GM12892 (cell line): ENCODE measurements around the gene RPL7A.
"Not testable (repeated sequence)": the region's sequence is repeated elsewhere in the genome, so short reads cannot be mapped to it uniquely, and the experiment has no call there.

Experiments used
- DNase-seq: peaks from one replicate; pipeline ENCODE4 v3.0.0; 2011; ENCODE audit not compliant: insufficient read length
- FAIRE-seq: peaks from 2 replicates; lab custom pipeline; 2011; peaks lifted over from hg19 to GRCh38; lab: Jason Lieb, UNC
- POLR2A ChIP-seq: IDR thresholded peaks from 2 replicates; pipeline ENCODE4 v1.6.1; 2011; ENCODE audit warnings: low read depth, low read length, control low read depth
- POLR2AphosphoS5 ChIP-seq: IDR thresholded peaks from 2 replicates; pipeline ENCODE4 v1.6.1; 2011; ENCODE audit warnings: low read depth, low read length, control low read depth
- TAF1 ChIP-seq: IDR thresholded peaks from 2 replicates; pipeline ENCODE4 v1.6.1; 2011; ENCODE audit warnings: low read depth, mild to moderate bottlenecking, control low read depth, low read length, borderline replicate concordance

The RPL7A gene

DNA sequence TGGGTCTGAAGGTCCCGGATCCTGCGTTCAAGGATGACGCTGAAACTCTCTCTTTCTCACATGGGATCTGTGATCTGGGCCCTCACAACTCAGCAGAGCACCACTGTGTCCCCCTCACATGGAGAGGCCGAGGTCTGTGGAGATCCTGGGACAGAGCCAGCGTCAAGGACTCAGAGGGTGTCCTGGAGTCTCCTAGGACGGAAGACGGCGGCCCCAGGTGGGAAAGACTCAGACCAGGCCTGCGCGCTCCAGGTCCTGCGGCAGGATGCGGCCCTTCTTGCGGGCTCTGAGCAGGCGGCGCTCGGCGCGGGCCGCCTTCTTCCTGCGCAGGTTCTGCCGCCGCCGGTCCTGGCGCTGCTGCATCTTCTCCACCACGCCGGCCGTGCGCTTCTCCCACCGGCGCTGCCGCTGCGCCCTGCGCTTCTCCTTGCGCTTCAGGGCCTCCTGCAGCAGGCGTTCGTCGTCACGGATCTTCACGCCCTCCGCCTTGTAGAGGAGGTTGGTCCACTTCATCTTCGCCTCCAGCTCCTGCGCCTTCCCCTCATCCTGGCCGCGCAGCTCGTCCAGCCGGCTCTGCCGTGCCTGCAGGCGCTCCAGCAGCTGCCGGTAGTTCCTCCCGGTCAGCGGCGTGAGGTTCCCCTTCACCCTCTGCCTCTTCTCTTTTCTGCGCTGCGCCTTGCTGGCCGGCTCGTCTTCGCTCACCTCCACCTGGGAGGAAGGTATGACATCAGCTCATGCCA, 16.2 kb upstream of the RPL7A start:
- no peak for DNase-seq
- no peak for TF ChIP-seq TAF1
- no peak for TF ChIP-seq POLR2AphosphoS5
- no peak for TF ChIP-seq POLR2A
- FAIRE-seq = no peak

DNA sequence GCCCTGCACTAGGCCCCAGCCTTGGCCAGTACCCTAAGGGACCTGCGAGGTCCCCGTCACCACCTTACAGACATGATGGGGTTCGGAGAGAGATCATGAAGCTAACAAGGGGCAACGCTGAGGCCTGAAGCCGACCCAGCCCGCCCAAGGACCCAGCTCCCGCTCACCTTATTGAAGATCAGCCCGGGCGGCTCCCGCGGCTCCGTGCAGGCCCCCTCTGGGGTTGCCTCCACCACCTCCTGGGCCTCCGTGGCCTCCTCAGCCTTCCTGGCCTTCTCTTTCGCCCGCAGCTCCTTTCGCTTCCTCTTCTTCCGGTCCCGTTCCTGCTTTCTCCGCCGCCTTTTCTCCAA, 15.7 kb upstream of the RPL7A start:
- no peak for FAIRE-seq
- TF ChIP-seq POLR2A (no peak), TAF1 (no peak), POLR2AphosphoS5 (no peak)
- DNase-seq = no peak

DNA sequence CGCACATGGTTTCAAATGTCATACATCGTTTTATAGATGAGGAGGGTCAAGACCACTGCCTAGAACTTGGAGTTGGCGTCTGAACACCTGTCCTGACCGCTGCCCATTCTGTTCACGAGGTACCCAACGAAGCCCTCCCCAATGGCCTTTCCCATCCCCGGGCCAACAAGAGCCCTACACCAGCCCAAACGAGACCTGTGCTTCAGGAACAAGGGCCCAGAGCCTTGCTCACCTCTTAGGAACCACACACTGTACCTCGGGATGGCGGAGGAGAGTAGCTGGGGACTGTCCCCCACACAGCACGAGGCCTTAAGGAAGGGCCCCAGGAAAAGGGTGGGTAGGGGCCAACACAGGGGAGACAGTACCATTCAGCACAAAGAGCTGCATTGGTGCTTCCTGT, 15.0 kb upstream of the RPL7A start:
- FAIRE-seq (no peak), DNase-seq (no peak)
- TF ChIP-seq POLR2A (no peak), TAF1 (no peak), POLR2AphosphoS5 (no peak)

DNA sequence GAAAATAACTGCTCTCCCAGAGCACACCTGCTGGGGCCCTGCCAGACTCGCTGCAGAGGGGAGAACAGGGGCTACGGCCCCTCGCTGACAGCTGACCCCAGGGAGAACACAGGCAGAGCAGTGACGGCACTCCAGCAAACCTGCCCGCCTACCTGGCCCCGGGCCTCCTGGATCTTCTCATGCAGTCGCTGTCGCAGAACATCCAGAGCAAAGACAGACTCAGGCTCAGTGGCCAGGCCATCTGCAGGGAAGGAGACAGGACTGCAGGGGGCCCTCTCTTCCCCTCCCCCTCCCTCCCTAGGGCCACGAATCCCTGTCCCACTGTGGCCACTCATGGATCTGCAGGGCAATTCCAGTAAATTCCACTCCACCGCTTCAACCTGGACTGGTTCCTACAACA, 14.5 kb upstream of the RPL7A start:
- FAIRE-seq (no peak), DNase-seq (no peak)
- TF ChIP-seq POLR2A = peak; percentile 33; the same call in 1 of the 2 replicates
- no peak for TF ChIP-seq POLR2AphosphoS5
- no peak for TF ChIP-seq TAF1

DNA sequence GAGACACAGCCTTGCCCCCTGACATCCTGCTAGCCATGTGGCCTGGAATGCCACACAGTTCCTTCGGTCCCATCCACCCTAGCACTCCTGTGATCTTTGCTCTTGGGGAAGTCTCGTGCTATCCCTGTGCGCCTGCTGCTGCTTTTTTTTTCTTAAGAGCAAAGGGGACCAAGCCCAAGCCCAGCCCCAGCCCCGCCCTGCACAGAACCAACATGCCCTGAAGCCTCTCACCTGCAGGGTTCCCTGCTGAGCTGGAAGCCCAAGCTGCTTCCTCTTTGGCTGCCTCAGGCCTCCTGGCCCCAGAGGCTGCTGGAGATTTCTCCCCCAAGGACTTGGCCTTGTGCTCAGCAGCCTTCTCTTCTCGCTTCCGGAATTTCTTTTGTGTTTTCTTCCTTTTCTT, 13.9 kb upstream of the RPL7A start:
- TF ChIP-seq POLR2AphosphoS5 = no peak
- no peak for TF ChIP-seq TAF1
- no peak for TF ChIP-seq POLR2A
- no peak for DNase-seq
- FAIRE-seq = no peak

DNA sequence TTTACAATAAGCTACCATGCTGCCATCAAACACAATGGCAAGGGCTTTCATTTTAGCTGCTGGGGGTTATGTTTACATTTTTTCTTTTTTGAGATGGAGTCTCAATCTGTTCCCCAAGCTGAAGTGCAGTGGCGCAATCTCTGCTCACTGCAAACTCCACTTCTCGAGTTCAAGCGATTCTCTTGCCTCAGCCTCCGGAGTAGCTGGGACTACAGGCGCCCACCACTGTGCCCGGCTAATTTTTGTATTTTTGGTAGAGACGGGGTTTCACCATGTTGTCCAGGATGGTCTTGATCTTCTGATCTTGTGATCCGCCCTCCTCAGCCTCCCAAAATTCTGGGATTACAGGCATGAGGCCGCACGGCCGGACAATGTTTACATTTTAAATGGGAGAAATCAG, 13.1 kb upstream of the RPL7A start:
- not testable (repeated sequence) for DNase-seq, FAIRE-seq

DNA sequence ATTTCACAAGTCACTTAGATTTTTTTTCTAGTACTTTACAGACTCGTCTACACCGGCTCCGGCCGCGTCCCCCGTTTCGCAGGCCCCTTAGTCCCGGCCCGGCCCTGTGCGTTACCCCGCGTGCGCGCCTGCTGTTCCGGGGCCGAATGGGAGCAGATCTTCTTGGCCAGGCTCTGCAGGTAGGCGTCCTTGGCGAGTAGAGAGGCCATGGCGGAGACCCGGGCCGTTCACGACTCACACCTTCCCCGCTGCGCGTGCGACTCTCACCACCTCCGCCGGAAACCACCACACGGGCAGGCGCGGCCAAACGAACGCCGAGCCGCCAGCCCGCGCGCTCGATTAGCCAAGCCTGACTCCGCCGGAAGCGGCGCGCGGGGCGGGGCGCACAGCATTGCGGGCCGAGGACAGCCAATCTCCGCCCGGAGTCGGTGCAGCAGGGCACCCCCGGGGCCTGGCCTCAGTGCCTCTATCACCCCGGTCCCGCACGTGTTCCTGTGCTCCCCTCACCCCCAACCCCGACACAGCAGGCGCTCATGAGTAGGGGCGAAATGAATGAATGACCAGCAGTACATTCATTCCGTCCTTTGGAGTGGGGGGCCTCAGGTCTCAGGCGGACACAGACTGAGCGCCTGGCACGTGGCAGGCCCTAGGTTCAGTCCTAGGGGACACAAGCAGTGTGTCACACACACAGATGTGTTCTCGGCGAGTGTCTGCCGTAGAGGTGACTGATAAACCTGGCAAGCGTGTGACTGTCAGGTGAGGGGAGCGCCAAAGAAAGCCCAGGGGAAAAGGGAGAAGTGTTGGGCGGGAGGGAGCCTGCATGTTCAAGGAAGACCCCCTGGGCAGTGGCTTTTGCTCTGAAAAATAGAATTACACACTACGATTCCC, 11.8 kb upstream of the RPL7A start, which contains the start of gene SURF6:
TSS of gene SURF6 (minus strand) at position 265 of the 888 bp plus-strand sequence. CDS start at position 209, 56 bp downstream.
- FAIRE-seq (peak; percentile 99), DNase-seq (peak; percentile 93)
- 0 out of 2 replicates have a peak, but pooled peaks have one; percentile 53 for TF ChIP-seq TAF1
- TF ChIP-seq POLR2A = peak; percentile 87; the same call in 1 of the 2 replicates
- TF ChIP-seq POLR2AphosphoS5 = peak; percentile 74

DNA sequence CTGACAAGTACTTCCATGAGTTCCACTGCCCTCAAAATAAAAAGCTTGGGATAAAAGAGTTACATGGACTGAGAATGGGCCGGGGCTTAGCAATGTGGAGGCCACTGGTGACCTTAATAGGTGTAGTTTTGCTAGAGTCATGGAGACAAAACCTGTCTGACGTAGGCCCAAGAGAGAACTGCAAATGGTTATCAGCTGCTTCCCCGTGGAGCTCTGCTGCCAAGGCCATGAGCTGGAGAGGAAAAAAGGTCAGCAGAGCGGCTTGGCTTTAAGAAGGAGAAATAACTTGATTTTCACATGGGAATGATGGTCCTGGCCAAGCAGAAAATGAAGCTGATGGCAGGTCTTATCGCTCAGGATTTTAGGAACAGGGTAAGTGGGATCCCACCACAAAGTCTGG, 8.4 kb upstream of the RPL7A start:
- no peak for DNase-seq
- no peak for FAIRE-seq
- TF ChIP-seq TAF1 (no peak), POLR2A (no peak), POLR2AphosphoS5 (no peak)

GRCh38 chr9:133340256-133340655, 7.8 kb upstream of the RPL7A start:
- TF ChIP-seq POLR2A (no peak), POLR2AphosphoS5 (no peak), TAF1 (no peak)
- FAIRE-seq (no peak), DNase-seq (no peak)

DNA sequence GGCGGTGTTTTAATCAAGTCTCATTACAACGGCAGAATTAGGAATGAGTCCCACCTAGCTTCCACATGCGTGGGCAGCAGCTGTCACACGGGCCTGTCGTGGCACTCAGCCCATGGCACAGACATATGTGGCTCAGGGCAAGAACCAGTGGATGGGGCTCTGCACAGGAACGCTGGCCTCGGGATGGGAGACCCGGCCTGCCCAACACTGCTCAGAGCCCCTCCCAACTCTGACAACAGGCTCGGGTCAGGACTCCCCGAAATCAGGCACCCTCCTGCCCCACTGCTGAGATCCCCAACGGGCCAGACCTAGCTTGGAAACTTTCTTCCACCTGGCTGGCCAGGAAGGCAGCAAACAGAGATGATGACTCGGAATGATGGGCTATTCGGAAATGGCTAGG, 7.1 kb upstream of the RPL7A start:
- DNase-seq = no peak
- TF ChIP-seq POLR2AphosphoS5 (no peak), POLR2A (no peak), TAF1 (no peak)
- no peak for FAIRE-seq

DNA sequence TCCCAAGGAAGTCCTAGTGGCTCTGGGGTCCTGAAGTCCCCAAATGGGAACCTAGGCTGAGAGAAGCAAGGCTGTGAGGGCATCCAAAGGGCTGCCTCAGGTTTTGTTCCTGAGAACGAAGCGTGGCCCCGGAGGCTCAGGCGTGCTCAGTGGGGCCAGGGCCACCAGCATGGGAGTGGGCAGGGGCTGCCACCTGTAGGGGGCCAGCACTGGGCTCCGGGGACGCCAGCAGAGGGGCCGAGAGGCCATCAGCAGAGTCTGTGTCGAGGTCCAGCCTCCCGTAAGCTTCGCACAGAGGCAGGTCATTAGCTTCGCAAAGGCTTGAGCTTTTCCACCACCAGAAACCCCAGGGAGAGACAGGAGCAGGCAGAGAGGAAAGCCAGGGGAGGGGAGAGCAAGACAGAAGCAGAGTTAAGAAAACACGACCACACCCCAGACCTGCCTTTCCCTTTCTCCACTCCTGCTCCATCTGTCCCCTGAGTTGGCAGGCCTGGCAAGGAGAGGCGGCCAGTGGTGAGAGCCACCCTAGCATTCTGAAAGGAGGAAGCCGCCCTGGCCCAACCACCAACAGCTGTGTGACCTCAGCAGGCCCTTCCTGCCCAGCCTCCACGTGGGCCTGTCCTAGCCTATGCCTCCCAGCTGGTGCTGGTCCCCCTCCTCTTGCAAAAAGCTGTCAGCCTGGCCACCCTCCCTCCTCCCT, 6.5 kb upstream of the RPL7A start:
- no peak for FAIRE-seq
- DNase-seq = no peak

GRCh38 chr9:133342069-133342406, 6.0 kb upstream of the RPL7A start:
- DNase-seq (no peak), FAIRE-seq (no peak)
- TF ChIP-seq TAF1 = no peak
- no peak for TF ChIP-seq POLR2AphosphoS5
- no peak for TF ChIP-seq POLR2A

More for the DNA sequence above, 6.5 kb upstream of the RPL7A start:
- TF ChIP-seq POLR2A (no peak), TAF1 (no peak), POLR2AphosphoS5 (no peak)
